ENCODE results near the gene TRDN.
"Not testable (repeated sequence)": the region's sequence is repeated elsewhere in the genome, so short reads cannot be mapped to it uniquely, and the experiment has no call there.

Gene TRDN

GRCh38 chr6:123564361-123564760 lies 72.4 kb downstream of the TRDN start:
- DNase-seq (ENCODE audit: low read depth in 2 of 2), result no peak

- no peak for DNase-seq (ENCODE audit: low read depth in 2 of 2)
Observed at GRCh38 chr6:123562677-123563076, 74.1 kb downstream of the TRDN start.

GRCh38 chr6:123562264-123562663 lies 74.5 kb downstream of the TRDN start:
- no peak for DNase-seq (ENCODE audit: low read depth in 2 of 2)

GRCh38 chr6:123559816-123560215 lies 76.9 kb downstream of the TRDN start:
- not testable (repeated sequence) for DNase-seq (ENCODE audit: low read depth in 2 of 2)

GRCh38 chr6:123557474-123557873 lies 79.3 kb downstream of the TRDN start:
- DNase-seq (ENCODE audit: low read depth in 2 of 2), result not testable (repeated sequence)

GRCh38 chr6:123551939-123552707 lies 84.6 kb downstream of the TRDN start:
- DNase-seq (ENCODE audit: low read depth in 2 of 2), result no peak

- DNase-seq (ENCODE audit: low read depth in 2 of 2), result no peak
Observed at GRCh38 chr6:123550052-123550617, 86.6 kb downstream of the TRDN start.

- no peak for DNase-seq (ENCODE audit: low read depth in 2 of 2)
Observed at GRCh38 chr6:123549476-123549875, 87.3 kb downstream of the TRDN start.

GRCh38 chr6:123547216-123547978 lies 89.4 kb downstream of the TRDN start:
- no peak for DNase-seq (ENCODE audit: low read depth in 2 of 2)

- no peak for DNase-seq (ENCODE audit: low read depth in 2 of 2)
Observed at GRCh38 chr6:123546537-123546936, 90.2 kb downstream of the TRDN start.

- DNase-seq (ENCODE audit: low read depth in 2 of 2), result no peak
Observed at GRCh38 chr6:123541462-123541861, 95.3 kb downstream of the TRDN start.

- DNase-seq (ENCODE audit: low read depth in 2 of 2), result no peak
Observed at GRCh38 chr6:123533862-123534648, 102.7 kb downstream of the TRDN start.

- no peak for DNase-seq (ENCODE audit: low read depth in 2 of 2)
Observed at GRCh38 chr6:123529843-123530242, 106.9 kb downstream of the TRDN start.

- DNase-seq (ENCODE audit: low read depth in 2 of 2), result no peak
Observed at GRCh38 chr6:123529058-123529457, 107.7 kb downstream of the TRDN start.

- DNase-seq (ENCODE audit: low read depth in 2 of 2), result no peak
Observed at GRCh38 chr6:123527406-123527805, 109.3 kb downstream of the TRDN start.

- DNase-seq (ENCODE audit: low read depth in 2 of 2), result no peak
Observed at GRCh38 chr6:123526128-123526527, 110.6 kb downstream of the TRDN start.

GRCh38 chr6:123524781-123525180 lies 112.0 kb downstream of the TRDN start:
- DNase-seq (ENCODE audit: low read depth in 2 of 2), result no peak

GRCh38 chr6:123520217-123520616 lies 116.5 kb downstream of the TRDN start:
- DNase-seq (ENCODE audit: low read depth in 2 of 2), result no peak

GRCh38 chr6:123519189-123519505 lies 117.6 kb downstream of the TRDN start:
- no peak for DNase-seq (ENCODE audit: low read depth in 2 of 2)

- DNase-seq (ENCODE audit: low read depth in 2 of 2), result no peak
Observed at GRCh38 chr6:123518441-123519188, 118.1 kb downstream of the TRDN start.

- no peak for DNase-seq (ENCODE audit: low read depth in 2 of 2)
Observed at GRCh38 chr6:123515715-123516114, 121.0 kb downstream of the TRDN start.

Measured in stimulated activated CD8-positive, alpha-beta memory T cell treated with anti-CD3 and anti-CD28 coated beads, Interleukin-2, amount 100 ng/mL, for 48 hours (primary cell).